Karpas-422 (cell line): Measurements from ENCODE around the gene PSMB7. TPM values are rescaled to one million over a fixed set of nuclear protein-coding genes. Genes with fewer than 3 reads are reported as not detected.

Experiments used
- DNase-seq: peaks from one replicate; pipeline ENCODE4 v3.0.0-alpha.2; 2015
- H2AFZ ChIP-seq: fragments of 200-600 bp; sonication (generic); 2 replicates; pipeline ENCODE4 v1.6.1; 2014; ENCODE audit warnings: antibody characterized with exemption, low read length, mixed read lengths
- H3K27ac ChIP-seq: fragments of 200-600 bp; sonication (generic); 2 replicates; pipeline ENCODE4 v1.5.1; 2014; ENCODE audit warnings: mild to moderate bottlenecking, low read length, moderate library complexity
- H3K27me3 ChIP-seq: fragments of 200-600 bp; sonication (generic); 2 replicates; pipeline ENCODE4 v1.6.1; 2014; ENCODE audit warnings: low read length, mixed read lengths
- H3K36me3 ChIP-seq: fragments of 200-600 bp; sonication (generic); 2 replicates; pipeline ENCODE4 v1.6.1; 2014; ENCODE audit warnings: low read length, mixed read lengths; ENCODE audit not compliant: insufficient read depth
- H3K4me1 ChIP-seq: fragments of 200-600 bp; sonication (generic); 2 replicates; pipeline ENCODE4 v1.6.1; 2014; ENCODE audit warnings: mild to moderate bottlenecking, low read length, mixed read lengths
- H3K4me2 ChIP-seq: fragments of 200-600 bp; sonication (generic); 2 replicates; pipeline ENCODE4 v1.6.1; 2014; ENCODE audit warnings: low read length, low read depth, mild to moderate bottlenecking; ENCODE audit not compliant: poor library complexity, severe bottlenecking
- H3K4me3 ChIP-seq: fragments of 200-600 bp; sonication (generic); 2 replicates; pipeline ENCODE4 v1.5.1; 2014; ENCODE audit warnings: mild to moderate bottlenecking, antibody characterized with exemption, low read length, mixed read lengths
- H3K79me2 ChIP-seq: fragments of 200-600 bp; sonication (generic); 2 replicates; pipeline ENCODE4 v1.6.1; 2014; ENCODE audit warnings: mild to moderate bottlenecking, low read length, mixed read lengths
- H3K9ac ChIP-seq: fragments of 200-600 bp; sonication (generic); 2 replicates; pipeline ENCODE4 v1.6.0; 2014; ENCODE audit warnings: low read length
- H3K9me2 ChIP-seq: fragments of 200-600 bp; sonication (generic), shearing (Covaris generic); replicated peaks from 2 replicates; pipeline ENCODE4 v1.6.0; 2014; ENCODE audit warnings: mild to moderate bottlenecking, low read length, moderate library complexity; ENCODE audit not compliant: insufficient read depth
- H3K9me3 ChIP-seq: fragments of 300-700, 200-600 bp; sonication (generic); 2 replicates; pipeline ENCODE4 v1.6.1; 2014; ENCODE audit warnings: low read length, mixed read lengths
- H4K20me1 ChIP-seq: fragments of 200-600 bp; sonication (generic); 2 replicates; pipeline ENCODE4 v1.6.1; 2014; ENCODE audit warnings: mild to moderate bottlenecking, antibody characterized with exemption, low read length, low read depth; ENCODE audit not compliant: insufficient read depth
- total RNA-seq: library from RNA; depleted of rRNA; stranded (reverse); fragments of >200 nt; shearing (Covaris generic); gene quantifications from 2 replicates; pipeline ENCODE4 v1.2.3, GENCODE V29; 2014; ENCODE audit warnings: low replicate concordance

Gene PSMB7
- total RNA-seq, 1 experiment from 2014 or later: 119 TPM

GRCh38 chr9:124414612-124415011 lies 630 bp downstream of the PSMB7 start:
- Histone ChIP-seq H2AFZ (no peak overlapping the region), H3K4me1 (peaks cover 17% of the 10 kb centered on the region), H3K27ac (no peak overlapping the region), H3K4me2 (peak overlapping the region; percentile 85), H3K9me3 (no peaks in the 10 kb centered on the region), H4K20me1 (no peaks in the 10 kb centered on the region), H3K36me3 (peaks cover 30% of the 10 kb centered on the region; the same call in 1 of the 2 replicates), H3K79me2 (peaks cover 42% of the 10 kb centered on the region), H3K27me3 (no peaks in the 10 kb centered on the region), H3K9ac (peak overlapping the region; percentile 79), H3K4me3 (peak overlapping the region; percentile 82), H3K9me2 (no peaks in the 10 kb centered on the region)
- DNase-seq: peak; percentile 48

- Histone ChIP-seq H3K9me3 (no peaks in the 10 kb centered on the region), H3K27ac (no peak overlapping the region), H3K4me1 (peaks cover 17% of the 10 kb centered on the region), H3K27me3 (no peaks in the 10 kb centered on the region), H4K20me1 (no peaks in the 10 kb centered on the region), H3K79me2 (peaks cover 65% of the 10 kb centered on the region), H3K9me2 (no peaks in the 10 kb centered on the region), H3K9ac (no peak overlapping the region), H3K4me3 (no peak overlapping the region), H3K36me3 (peaks cover 52% of the 10 kb centered on the region; the same call in 1 of the 2 replicates), H2AFZ (no peak overlapping the region), H3K4me2 (no peak overlapping the region)
- DNase-seq: no peak
Observed at GRCh38 chr9:124412228-124412575, 3.0 kb downstream of the PSMB7 start.

GRCh38 chr9:124411514-124412227 lies 3.6 kb downstream of the PSMB7 start:
- Histone ChIP-seq H2AFZ (no peak overlapping the region), H3K9ac (no peak overlapping the region), H3K79me2 (peaks cover 70% of the 10 kb centered on the region), H3K4me1 (peaks cover 17% of the 10 kb centered on the region), H3K9me3 (no peaks in the 10 kb centered on the region), H3K27me3 (no peaks in the 10 kb centered on the region), H3K27ac (no peak overlapping the region), H4K20me1 (no peaks in the 10 kb centered on the region), H3K9me2 (no peaks in the 10 kb centered on the region), H3K36me3 (peaks cover 55% of the 10 kb centered on the region; the same call in 1 of the 2 replicates), H3K4me3 (no peak overlapping the region), H3K4me2 (no peak overlapping the region)
- DNase-seq: no peak

- no peak overlapping the region for H2AFZ ChIP-seq
- H3K9me3 ChIP-seq: no peaks in the 10 kb centered on the region
- no peaks in the 10 kb centered on the region for H4K20me1 ChIP-seq
- H3K4me1 ChIP-seq: peaks cover 14% of the 10 kb centered on the region
- no peak overlapping the region for H3K27ac ChIP-seq
- H3K36me3 ChIP-seq: peaks cover 55% of the 10 kb centered on the region; the same call in 1 of the 2 replicates
- H3K9ac ChIP-seq: no peak overlapping the region
- H3K27me3 ChIP-seq: no peaks in the 10 kb centered on the region
- H3K79me2 ChIP-seq: peaks cover 78% of the 10 kb centered on the region
- H3K9me2 ChIP-seq: no peaks in the 10 kb centered on the region
- no peak overlapping the region for H3K4me3 ChIP-seq
- no peak overlapping the region for H3K4me2 ChIP-seq
- peak; percentile 67 for DNase-seq
Observed at GRCh38 chr9:124410321-124410913, 4.8 kb downstream of the PSMB7 start.

GRCh38 chr9:124409410-124409809 lies 5.8 kb downstream of the PSMB7 start:
- no peaks in the 10 kb centered on the region for H4K20me1 ChIP-seq
- H3K9me2 ChIP-seq: no peaks in the 10 kb centered on the region
- no peak overlapping the region for H3K27ac ChIP-seq
- H3K9me3 ChIP-seq: no peaks in the 10 kb centered on the region
- DNase-seq: no peak
- no peak overlapping the region for H3K4me2 ChIP-seq
- peaks cover 13% of the 10 kb centered on the region for H3K4me1 ChIP-seq
- H3K4me3 ChIP-seq: no peak overlapping the region
- peaks cover 59% of the 10 kb centered on the region; the same call in 1 of the 2 replicates for H3K36me3 ChIP-seq
- H3K27me3 ChIP-seq: no peaks in the 10 kb centered on the region
- no peak overlapping the region for H3K9ac ChIP-seq
- H2AFZ ChIP-seq: no peak overlapping the region
- peaks cover 76% of the 10 kb centered on the region for H3K79me2 ChIP-seq

- H3K36me3 ChIP-seq: peaks cover 30% of the 10 kb centered on the region; the same call in 1 of the 2 replicates
- H3K4me2 ChIP-seq: no peak overlapping the region
- H3K4me1 ChIP-seq: peaks cover 1% of the 10 kb centered on the region; the same call in 1 of the 2 replicates
- H3K27ac ChIP-seq: no peak overlapping the region
- peaks cover 88% of the 10 kb centered on the region for H3K79me2 ChIP-seq
- no peaks in the 10 kb centered on the region for H3K27me3 ChIP-seq
- H3K9me3 ChIP-seq: no peaks in the 10 kb centered on the region
- no peak overlapping the region for H3K9ac ChIP-seq
- 0 out of 2 replicates have a peak, but pooled peaks cover 5% of the 10 kb centered on the region for H4K20me1 ChIP-seq
- H3K4me3 ChIP-seq: no peak overlapping the region
- DNase-seq: no peak
- no peaks in the 10 kb centered on the region for H3K9me2 ChIP-seq
- H2AFZ ChIP-seq: no peak overlapping the region
Observed at GRCh38 chr9:124403246-124403645, 12.0 kb downstream of the PSMB7 start.

GRCh38 chr9:124399968-124400940 lies 15.0 kb downstream of the PSMB7 start:
- Histone ChIP-seq H3K79me2 (peaks cover 91% of the 10 kb centered on the region), H2AFZ (no peak overlapping the region)

More at GRCh38 chr9:124399968-124400940, 15.0 kb downstream of the PSMB7 start:
- Histone ChIP-seq H3K4me1 (peaks cover 14% of the 10 kb centered on the region), H3K4me2 (no peak overlapping the region), H3K9me2 (no peaks in the 10 kb centered on the region), H3K9me3 (no peaks in the 10 kb centered on the region), H3K4me3 (no peak overlapping the region), H3K27ac (no peak overlapping the region), H3K27me3 (no peaks in the 10 kb centered on the region), H4K20me1 (0 out of 2 replicates have a peak, but pooled peaks cover 5% of the 10 kb centered on the region), H3K36me3 (peaks cover 16% of the 10 kb centered on the region; the same call in 1 of the 2 replicates), H3K9ac (no peak overlapping the region)
- no peak for DNase-seq
